Stimulated activated CD4-positive, alpha-beta T cell treated with anti-CD3 and anti-CD28 coated beads, Interleukin-1b, Interleukin-23, amount 100 ng/mL, for 48 hours (primary cell): ENCODE results near the gene GNA15.
"Not testable (repeated sequence)": the region's sequence is repeated elsewhere in the genome, so short reads cannot be mapped to it uniquely, and the experiment has no call there.

ENCODE experiments used
- DNase-seq: peaks from one replicate; pipeline ENCODE4 v3.0.0-alpha.2; 2020

The GNA15 gene

DNA sequence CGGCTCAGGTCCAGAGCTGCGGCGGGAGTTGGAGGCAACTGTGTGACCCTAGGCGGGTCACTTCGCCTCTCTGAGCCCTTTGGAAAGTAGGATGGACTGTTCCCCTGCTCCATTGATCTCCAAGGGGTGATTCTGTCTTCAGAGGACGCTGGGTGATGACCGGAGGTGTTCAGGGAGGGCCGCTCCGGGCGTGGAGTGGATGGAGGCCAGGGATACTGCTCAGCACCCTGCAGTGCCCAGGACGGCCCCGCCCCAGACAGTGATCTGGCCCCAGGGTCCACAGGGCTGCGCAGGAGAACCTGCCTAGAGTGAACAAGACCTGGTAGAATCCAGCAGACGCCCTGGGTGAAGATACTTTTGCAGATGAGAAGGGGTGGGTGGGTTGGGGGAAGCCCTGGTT lies 56.9 kb downstream of the GNA15 start:
- no peak for DNase-seq

- no peak for DNase-seq
Measured at GRCh38 chr19:3193256-3194105, 57.6 kb downstream of the GNA15 start.

- DNase-seq, result no peak
Measured at GRCh38 chr19:3194106-3195087, 58.6 kb downstream of the GNA15 start.

DNA sequence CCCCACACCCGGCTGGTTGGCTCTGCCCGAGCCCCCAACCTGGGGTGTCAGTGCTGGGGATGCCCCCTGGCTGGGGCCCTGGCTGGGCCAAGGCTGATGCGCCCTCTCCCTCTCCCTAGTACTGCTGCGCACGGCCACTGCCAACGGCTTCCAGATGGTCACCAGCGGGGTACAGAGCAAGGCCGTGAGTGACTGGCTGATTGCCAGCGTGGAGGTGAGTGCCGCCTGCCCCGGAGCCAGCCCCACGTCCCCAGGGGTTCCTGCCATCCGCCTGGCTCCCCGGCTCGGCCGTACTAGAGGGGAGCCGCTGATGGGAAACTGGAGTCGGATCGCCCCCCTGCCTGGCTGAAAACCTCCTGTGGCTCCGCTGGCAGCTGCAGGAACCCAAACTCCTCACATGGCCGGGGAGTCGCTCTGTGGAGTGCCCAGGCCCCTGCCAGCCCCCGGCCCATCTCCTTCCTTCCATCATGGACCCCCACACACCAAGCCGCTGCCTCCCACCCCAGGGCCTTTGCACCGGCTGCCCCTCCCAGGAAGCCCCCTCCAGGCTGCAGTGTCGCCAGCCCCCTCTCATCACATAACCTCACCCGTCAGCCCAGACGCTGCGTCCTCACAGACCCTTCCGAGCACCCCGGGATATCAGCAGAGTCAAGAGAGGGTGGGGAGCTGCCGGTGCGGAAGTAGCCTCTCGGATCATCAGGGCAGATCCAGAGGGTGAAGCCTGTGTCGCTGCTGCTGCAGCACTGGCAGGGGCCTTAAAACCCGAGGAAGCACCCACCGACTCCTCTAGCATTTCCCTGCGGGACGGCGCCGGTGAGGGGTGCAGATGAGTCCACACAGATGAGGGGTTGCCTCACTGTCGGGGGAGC lies 60.5 kb downstream of the GNA15 start:
- no peak for DNase-seq

- DNase-seq, result no peak
Measured at GRCh38 chr19:3196933-3197205, 61.0 kb downstream of the GNA15 start.

GRCh38 chr19:3198901-3199700 lies 63.3 kb downstream of the GNA15 start:
- DNase-seq, result no peak

DNA sequence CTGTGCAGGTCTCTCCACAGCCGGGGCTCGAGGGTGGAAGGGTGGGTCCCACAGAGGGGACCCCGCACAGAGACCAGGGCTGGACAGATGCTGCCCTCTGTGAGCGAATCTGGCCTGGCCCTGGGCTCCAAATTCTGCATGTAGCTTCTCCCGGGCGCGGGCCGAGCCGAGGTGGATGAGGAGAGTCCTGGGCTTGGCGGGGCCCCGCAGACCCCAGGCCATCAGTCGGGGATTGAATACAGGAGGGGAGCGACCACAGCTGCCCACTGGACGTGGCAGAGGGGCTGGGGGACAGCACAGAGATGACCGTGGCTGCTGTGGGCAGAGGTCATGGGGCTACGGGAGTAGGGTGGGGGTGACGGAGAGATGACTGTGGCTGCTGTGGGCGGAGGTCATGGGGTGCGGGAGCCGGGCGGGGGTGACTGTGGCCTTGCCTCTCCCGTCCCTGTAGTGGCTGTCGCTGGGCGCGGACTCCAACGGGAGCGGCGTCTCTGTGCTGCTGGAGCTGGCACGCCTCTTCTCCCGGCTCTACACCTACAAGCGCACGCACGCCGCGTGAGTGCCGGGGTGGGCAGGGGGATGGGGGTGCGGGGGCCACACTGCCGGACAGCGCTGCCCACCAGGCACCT lies 65.4 kb downstream of the GNA15 start:
- no peak for DNase-seq

- DNase-seq, result no peak
Measured at GRCh38 chr19:3201911-3202310, 66.1 kb downstream of the GNA15 start.

DNA sequence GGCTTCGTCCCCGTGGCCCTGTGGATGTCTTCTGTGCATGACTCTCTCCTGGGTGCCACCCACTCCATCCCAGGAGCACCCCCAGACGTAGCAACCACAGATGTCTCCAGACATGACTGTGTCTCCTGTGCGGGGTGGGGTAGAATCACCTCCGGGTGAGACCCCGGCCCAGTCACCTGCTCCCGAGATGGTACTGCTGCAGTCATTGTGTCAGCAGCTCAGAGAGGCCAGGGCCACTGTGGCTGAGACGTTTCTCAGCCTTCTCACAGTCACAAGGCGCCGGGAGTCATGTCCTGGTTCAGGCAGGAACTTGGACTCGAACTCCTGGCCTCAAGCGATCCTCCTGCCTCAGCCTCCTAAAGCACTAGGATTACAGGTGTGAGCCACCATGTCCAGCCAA lies 66.5 kb downstream of the GNA15 start:
- DNase-seq, result no peak

DNA sequence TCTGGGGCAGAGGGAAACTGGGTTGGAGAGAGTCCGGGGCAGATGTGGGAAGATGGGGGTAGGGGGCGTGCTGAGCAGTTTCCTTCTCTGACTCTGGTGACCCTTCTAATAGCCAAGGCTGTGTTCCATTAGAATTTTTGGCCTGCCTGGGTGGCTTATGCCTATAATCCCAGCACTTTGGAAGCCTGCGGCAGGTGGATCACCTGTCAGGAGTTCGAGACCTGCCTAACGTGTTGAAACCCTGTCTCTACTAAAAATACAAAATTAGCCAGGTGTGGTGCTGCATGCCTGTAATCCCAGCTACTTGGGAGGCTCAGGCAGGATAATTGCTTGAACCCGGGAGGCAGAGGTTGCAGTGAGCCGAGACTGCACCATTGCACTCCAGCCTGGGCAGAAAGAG lies 67.1 kb downstream of the GNA15 start:
- DNase-seq, result not testable (repeated sequence)

DNA sequence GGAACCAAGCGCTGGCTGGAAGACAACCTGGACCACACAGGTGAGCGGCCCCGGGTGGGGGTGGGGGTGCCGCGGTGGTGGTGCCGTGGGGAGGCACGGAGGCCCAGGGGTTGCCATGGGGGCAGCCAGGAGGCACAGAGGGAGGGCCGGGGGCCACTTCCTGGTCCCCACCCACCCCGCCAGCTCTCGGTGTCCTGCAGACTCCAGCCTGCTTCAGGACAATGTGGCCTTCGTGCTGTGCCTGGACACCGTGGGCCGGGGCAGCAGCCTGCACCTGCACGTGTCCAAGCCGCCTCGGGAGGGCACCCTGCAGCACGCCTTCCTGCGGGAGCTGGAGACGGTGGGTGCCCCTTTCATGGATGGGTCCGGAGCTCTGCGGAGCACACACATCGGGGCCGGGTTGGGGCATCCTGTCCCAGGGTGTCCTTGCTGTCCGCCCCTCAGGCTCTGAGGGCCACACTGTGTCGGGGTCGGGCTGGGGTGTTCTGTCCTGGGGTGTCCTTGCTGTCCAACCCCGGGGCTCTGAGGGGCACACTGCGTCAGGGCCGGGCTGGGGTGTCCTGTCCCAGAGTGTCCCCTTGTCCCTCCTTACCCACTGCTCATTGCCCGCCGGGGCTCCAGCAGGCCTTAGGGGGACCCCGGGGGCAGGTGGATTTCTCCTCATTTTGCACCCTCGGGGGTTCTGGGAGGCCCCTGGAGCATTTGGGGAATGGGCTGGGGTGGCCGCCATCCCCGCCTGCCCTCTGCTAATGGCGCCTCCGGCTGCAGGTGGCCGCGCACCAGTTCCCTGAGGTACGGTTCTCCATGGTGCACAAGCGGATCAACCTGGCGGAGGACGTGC lies 68.2 kb downstream of the GNA15 start:
- no peak for DNase-seq

DNA sequence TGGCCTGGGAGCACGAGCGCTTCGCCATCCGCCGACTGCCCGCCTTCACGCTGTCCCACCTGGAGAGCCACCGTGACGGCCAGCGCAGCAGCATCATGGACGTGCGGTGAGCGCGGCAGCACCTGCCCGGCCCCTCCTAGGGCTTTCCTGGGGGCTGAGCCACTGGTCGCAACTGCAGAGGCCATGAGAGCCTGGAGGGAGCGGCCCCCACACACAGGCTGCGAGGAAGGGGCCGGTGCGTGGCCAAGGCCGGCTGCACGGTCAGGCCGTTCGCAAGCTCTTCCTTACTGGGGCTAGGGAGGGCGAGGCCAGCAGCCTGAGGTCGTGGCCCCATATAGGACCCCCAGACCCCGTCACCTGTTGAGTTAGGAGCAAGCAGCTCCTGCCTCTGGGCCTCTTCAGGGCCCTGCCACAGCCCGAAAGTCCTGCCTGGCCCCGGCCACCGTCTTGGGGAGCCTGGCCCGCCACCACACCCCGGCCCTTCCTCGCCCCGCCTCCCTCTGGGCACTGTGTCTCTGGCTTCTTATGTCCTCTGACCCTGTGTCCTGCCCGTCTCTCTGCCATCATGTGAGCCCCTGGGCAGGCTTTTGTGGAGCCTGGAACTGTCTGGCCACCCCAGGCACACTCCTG lies 68.9 kb downstream of the GNA15 start:
- DNase-seq, result no peak

- DNase-seq, result no peak
Measured at GRCh38 chr19:3206216-3206953, 70.6 kb downstream of the GNA15 start.

DNA sequence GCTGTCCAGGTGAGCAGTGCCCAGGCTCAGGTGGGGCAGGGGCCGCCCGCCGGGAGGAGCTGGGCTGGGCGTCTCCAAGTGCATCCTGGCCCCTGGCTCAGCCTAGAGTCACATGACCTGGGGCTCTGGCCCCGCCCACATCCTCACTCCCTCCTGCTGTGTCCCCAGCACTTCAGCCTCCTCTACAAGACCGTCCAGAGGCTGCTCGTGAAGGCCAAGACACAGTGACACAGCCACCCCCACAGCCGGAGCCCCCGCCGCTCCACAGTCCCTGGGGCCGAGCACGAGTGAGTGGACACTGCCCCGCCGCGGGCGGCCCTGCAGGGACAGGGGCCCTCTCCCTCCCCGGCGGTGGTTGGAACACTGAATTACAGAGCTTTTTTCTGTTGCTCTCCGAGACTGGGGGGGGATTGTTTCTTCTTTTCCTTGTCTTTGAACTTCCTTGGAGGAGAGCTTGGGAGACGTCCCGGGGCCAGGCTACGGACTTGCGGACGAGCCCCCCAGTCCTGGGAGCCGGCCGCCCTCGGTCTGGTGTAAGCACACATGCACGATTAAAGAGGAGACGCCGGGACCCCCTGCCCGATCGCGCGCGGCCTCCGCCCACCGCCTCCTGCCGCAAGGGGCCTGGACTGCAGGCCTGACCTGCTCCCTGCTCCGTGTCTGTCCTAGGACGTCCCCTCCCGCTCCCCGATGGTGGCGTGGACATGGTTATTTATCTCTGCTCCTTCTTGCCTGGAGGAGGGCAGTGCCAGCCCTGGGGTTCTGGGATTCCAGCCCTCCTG lies 71.8 kb downstream of the GNA15 start:
- DNase-seq, result no peak

DNA sequence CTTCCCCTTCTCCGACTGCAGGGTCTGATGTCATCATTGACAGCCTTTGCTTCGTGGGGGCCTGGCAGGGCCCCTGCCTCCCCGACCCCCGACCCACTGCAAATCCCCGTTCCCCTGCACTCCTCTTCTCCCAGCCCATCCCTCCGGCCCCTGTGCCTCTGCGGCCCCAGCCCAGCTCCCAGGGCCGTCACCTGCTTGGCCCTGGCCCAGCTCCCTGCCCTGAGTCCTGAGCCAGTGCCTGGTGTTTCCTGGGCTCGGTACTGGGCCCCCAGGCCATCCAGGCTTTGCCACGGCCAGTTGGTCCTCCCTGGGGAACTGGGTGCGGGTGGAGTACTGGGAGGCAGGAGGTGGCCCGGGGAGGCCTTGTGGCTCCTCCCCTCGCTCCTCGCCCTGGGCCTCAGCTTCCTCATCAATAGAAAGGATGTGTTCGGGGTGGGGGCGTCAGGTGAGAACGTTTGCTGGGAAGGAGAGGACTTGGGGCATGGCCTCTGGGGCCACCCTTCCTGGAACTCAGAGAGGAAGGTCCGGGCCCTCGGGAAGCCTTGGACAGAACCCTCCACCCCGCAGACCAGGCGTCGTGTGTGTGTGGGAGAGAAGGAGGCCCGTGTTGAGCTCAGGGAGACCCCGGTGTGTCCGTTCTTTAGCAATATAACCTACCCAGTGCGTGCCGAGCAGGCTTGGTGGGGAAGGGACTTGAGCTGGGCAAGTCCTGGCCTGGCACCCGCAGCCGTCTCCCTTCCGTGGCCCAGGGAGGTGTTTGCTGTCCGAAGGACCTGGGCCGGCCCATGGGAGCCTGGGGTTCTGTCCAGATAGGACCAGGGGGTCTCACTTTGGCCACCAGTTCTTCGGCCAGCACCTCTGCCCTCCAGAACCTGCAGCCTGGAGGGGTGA lies 72.7 kb downstream of the GNA15 start:
- DNase-seq, result no peak

- peak; percentile 69 for DNase-seq
Measured at GRCh38 chr19:3210347-3211017, 74.6 kb downstream of the GNA15 start.

- no peak for DNase-seq
Measured at GRCh38 chr19:3211191-3211590, 75.4 kb downstream of the GNA15 start.
